OCI-LY7 (cell line): ENCODE data around the gene IL6. TPM values are rescaled to one million over a fixed set of nuclear protein-coding genes. Genes with fewer than 3 reads are reported as not detected.

Experiments
- BruUV-seq: library from RNA; stranded (reverse); fragments of 400-500 nt; replicated peaks from 2 replicates; lab custom pipeline; 2021; lab: Mats Ljungman, UMichigan
- CTCF ChIA-PET: fragments of 300-600 bp; sonication (Branson Sonifier 250); formaldehyde crosslinking; loops from one replicate; lab custom pipeline; 2022; ENCODE audit warnings: antibody characterized with exemption; ENCODE audit not compliant: unreplicated experiment; lab: Charles Lee
- POLR2A ChIA-PET: fragments of 300-600 bp; sonication (Branson Sonifier 250); formaldehyde crosslinking; loops from one replicate; lab custom pipeline; 2022; ENCODE audit warnings: antibody characterized with exemption; lab: Charles Lee
- DNase-seq: peaks from one replicate; pipeline ENCODE4 v3.0.0-alpha.2; 2015; ENCODE audit warnings: low spot score
- H2AFZ ChIP-seq: fragments of 200-600 bp; sonication (generic), shearing (Covaris generic); 2 replicates; pipeline ENCODE4 v1.6.1; 2014; ENCODE audit warnings: mild to moderate bottlenecking, antibody characterized with exemption, low read length, moderate library complexity
- H3K27ac ChIP-seq: fragments of 200-600 bp; sonication (generic); 2 replicates; pipeline ENCODE4 v1.5.1; 2014; ENCODE audit warnings: mixed run types, low read depth, mild to moderate bottlenecking, moderate library complexity, low read length, inconsistent platforms; ENCODE audit not compliant: poor library complexity, severe bottlenecking
- H3K36me3 ChIP-seq: fragments of 200-600 bp; sonication (generic); 2 replicates; pipeline ENCODE4 v1.6.1; 2014; ENCODE audit warnings: mild to moderate bottlenecking, antibody characterized with exemption, low read length, moderate library complexity, mixed read lengths; ENCODE audit not compliant: insufficient read depth
- H3K4me1 ChIP-seq: fragments of 200-600 bp; sonication (generic); 2 replicates; pipeline ENCODE4 v1.5.1; 2014; ENCODE audit warnings: mild to moderate bottlenecking, low read length; ENCODE audit not compliant: insufficient read depth, poor library complexity, severe bottlenecking
- H3K4me2 ChIP-seq: fragments of 200-600 bp; sonication (generic); 2 replicates; pipeline ENCODE4 v1.6.1; 2014; ENCODE audit warnings: mild to moderate bottlenecking, low read length
- H3K4me3 ChIP-seq: fragments of 200-600 bp; sonication (generic); 2 replicates; pipeline ENCODE4 v1.5.1; 2014; ENCODE audit warnings: mild to moderate bottlenecking, low read depth, low read length; ENCODE audit not compliant: poor library complexity, severe bottlenecking
- H3K79me2 ChIP-seq: fragments of 200-600 bp; sonication (generic); 2 replicates; pipeline ENCODE4 v1.6.1; 2016; ENCODE audit warnings: low read depth, mild to moderate bottlenecking, low read length, moderate library complexity, mixed read lengths; ENCODE audit not compliant: insufficient read depth
- H3K9me2 ChIP-seq: fragments of 200-600 bp; sonication (generic); 2 replicates; pipeline ENCODE4 v1.6.1; 2016; ENCODE audit warnings: mild to moderate bottlenecking, low read length, mixed read lengths; ENCODE audit not compliant: insufficient read depth
- H3K9me3 ChIP-seq: fragments of 200-600 bp; sonication (generic); 2 replicates; pipeline ENCODE4 v1.6.1; 2014; ENCODE audit warnings: mild to moderate bottlenecking, mixed run types, low read length, mixed read lengths
- H4K20me1 ChIP-seq: fragments of 200-600 bp; sonication (generic); 2 replicates; pipeline ENCODE4 v1.6.1; 2014; ENCODE audit warnings: mild to moderate bottlenecking, antibody characterized with exemption, low read length, moderate library complexity, mixed read lengths; ENCODE audit not compliant: insufficient read depth
- CTCF ChIP-seq: fragments of 200-600 bp; sonication (generic); conservative IDR thresholded peaks from 2 replicates; pipeline ENCODE4 v1.5.1; 2014; ENCODE audit warnings: mild to moderate bottlenecking, antibody characterized with exemption, low read length, moderate library complexity, mixed read lengths
- EZH2phosphoT487 ChIP-seq: fragments of 200-600 bp; sonication (generic); IDR thresholded peaks from 2 replicates; pipeline ENCODE4 v1.6.1; 2018; ENCODE audit warnings: low read depth, borderline replicate concordance, mild to moderate bottlenecking, mixed run types, antibody characterized with exemption, low read length, moderate library complexity, mixed read lengths
- intact Hi-C: fragments of 100-400 bp; cut with micrococcal nuclease; formaldehyde crosslinking; loops from one replicate; pipeline ENCODE4 v1.10.0; 2022; ENCODE audit not compliant: unreplicated experiment
- total RNA-seq, 2 experiments: library from RNA; depleted of rRNA in 1 of 2; stranded (reverse); fragments of >200 nt in 1 of 2; shearing (Covaris generic) in 1 of 2; gene quantifications; 2 replicates each; pipeline ENCODE4 v1.2.3, GENCODE V29; 2014 to 2022

Gene IL6
- total RNA-seq, 2 experiments from 2014 or later, result not detected

DNA sequence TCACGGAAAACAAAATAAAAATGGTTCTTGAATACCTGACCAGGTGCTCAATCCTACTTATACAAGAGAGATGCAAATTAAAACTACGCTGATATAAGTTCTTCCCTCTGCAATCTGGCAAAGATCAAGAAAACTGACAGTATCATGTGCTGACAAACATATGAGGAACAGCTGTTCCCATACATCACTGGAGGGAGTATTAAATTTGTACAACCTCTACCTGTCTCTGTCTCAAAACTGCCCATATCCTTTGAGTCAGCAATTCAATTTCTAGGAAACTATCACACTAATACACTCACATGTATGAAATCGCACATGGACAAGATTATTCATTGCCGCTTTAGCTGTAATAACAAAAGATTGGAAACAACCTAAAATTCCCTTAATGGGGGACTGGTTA, 11.0 kb upstream of the IL6 start:
- no TSS peak for BruUV-seq
- Histone ChIP-seq H3K9me2 (no peaks in the 10 kb centered on the region), H3K4me3 (no peak overlapping the region), H3K4me2 (no peak overlapping the region), H4K20me1 (no peaks in the 10 kb centered on the region), H3K4me1 (no peaks in the 10 kb centered on the region), H3K9me3 (no peaks in the 10 kb centered on the region), H3K36me3 (no peaks in the 10 kb centered on the region), H2AFZ (no peak overlapping the region), H3K27ac (no peak overlapping the region), H3K79me2 (no peaks in the 10 kb centered on the region)
- POLR2A ChIA-PET, result no interaction called here
- DNase-seq, result no peak
- intact Hi-C loops, result no loop called here
- CTCF ChIA-PET, result no interaction called here
- no peak for TF ChIP-seq CTCF
- no peak for TF ChIP-seq EZH2phosphoT487

- H3K4me1 ChIP-seq, result no peaks in the 10 kb centered on the region
- H3K9me3 ChIP-seq, result no peaks in the 10 kb centered on the region
- no TSS peak for BruUV-seq
- TF ChIP-seq CTCF, result no peak
- no peak for TF ChIP-seq EZH2phosphoT487
- no peak overlapping the region for H2AFZ ChIP-seq
- H4K20me1 ChIP-seq, result no peaks in the 10 kb centered on the region
- ChIA-PET POLR2A (interaction anchor here (1.0 kb wide), 1 partner anchor 152 kb away, joined by 3 read pairs; no protein-coding TSS in a partner anchor), CTCF (no interaction called here)
- H3K79me2 ChIP-seq, result no peaks in the 10 kb centered on the region
- H3K4me3 ChIP-seq, result no peak overlapping the region
- H3K4me2 ChIP-seq, result no peak overlapping the region
- no peak overlapping the region for H3K27ac ChIP-seq
- intact Hi-C loops, result no loop called here
- no peaks in the 10 kb centered on the region for H3K36me3 ChIP-seq
- H3K9me2 ChIP-seq, result no peaks in the 10 kb centered on the region
- DNase-seq, result no peak
Measured at GRCh38 chr7:22717760-22718159, 9.2 kb upstream of the IL6 start.

DNA sequence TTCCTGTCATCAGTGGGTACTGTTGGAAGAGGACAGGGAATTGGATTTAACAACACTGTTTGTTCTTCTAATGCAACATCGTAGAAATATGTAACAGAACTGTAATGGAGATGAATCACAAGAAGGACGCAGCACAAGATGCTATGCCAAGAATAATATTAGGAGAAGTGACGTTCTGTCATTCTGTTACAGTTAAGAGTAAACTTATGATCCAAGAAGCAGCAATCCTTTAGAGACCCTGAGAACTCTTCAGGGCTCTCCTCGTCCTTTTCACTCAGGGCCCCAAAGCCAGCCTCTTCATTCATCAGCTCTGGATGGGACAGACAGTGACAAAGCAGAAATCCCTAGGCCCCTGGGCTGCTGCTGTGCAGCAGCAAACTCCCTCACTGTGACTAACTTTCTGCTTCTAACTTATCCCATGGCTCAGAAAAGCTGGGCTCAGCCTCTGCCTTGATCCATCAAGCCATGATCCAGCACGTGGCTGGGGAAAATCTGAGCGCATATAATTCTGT, 8.7 kb upstream of the IL6 start:
- TF ChIP-seq CTCF (no peak), EZH2phosphoT487 (no peak)
- Histone ChIP-seq H3K27ac (no peak overlapping the region), H3K79me2 (no peaks in the 10 kb centered on the region), H3K4me1 (peaks cover under 1% of the 10 kb centered on the region), H2AFZ (no peak overlapping the region), H3K9me3 (no peaks in the 10 kb centered on the region), H3K36me3 (no peaks in the 10 kb centered on the region), H4K20me1 (no peaks in the 10 kb centered on the region), H3K4me2 (no peak overlapping the region), H3K4me3 (no peak overlapping the region), H3K9me2 (no peaks in the 10 kb centered on the region)
- no TSS peak for BruUV-seq
- ChIA-PET POLR2A (interaction anchor here (0.6 kb wide), 1 partner anchor 86 kb away, joined by 3 read pairs; no protein-coding TSS in a partner anchor), CTCF (no interaction called here)
- intact Hi-C loops, result no loop called here
- no peak for DNase-seq
